ENCODE measurements around the gene RHOF. TPM values are rescaled to one million over a fixed set of nuclear protein-coding genes. Genes with fewer than 3 reads are reported as not detected.

Gene RHOF
- total RNA-seq, 1 experiment from 2014 or later: 116 TPM

DNA sequence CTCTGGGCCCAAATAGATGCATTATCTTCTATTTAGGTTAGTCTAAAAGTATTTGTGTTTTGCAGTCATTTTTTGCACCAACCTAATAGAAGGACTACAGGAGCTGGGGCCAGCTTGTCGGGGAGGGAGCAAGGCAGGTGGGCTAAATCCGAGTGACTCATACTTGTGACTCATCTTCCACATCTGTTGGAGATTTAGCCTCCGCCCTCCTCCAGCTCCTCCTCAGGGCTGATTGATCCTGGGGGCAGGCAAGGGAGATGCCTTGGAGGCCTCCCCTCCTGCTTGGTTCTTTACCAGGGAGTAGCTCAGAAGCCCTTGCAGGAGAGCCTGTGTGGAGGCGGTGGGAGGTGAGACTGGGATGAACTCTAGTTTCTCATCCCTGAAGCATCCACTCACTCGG lies 27.9 kb downstream of the RHOF start:
- Histone ChIP-seq H3K27me3 (ENCODE audit: insufficient read depth, low read length) (no peaks in the 10 kb centered on the region), H3K4me1 (ENCODE audit: control insufficient read depth in 1 of 2, insufficient read depth in 2 of 2, low read length in 2 of 2) (peaks cover 22 to 24% of the 10 kb centered on the region in 2 experiments), H3K79me2 (ENCODE audit: insufficient read depth, low read length) (no peaks in the 10 kb centered on the region), H3K9me2 (ENCODE audit: insufficient read depth) (no peaks in the 10 kb centered on the region), H3K4me3 (replicated peaks in 1 of 2; ENCODE audit: low read depth in 1 of 2, low read length in 2 of 2) (peak overlapping the region in 1 of 2 experiments; percentile 7; a peak in 1 of 4 replicates), H4K20me1 (ENCODE audit: insufficient read depth) (no peaks in the 10 kb centered on the region), H2AFZ (ENCODE audit: low read depth, low read length, poor library complexity, severe bottlenecking) (no peak overlapping the region), H3K4me2 (ENCODE audit: low read length) (peak overlapping the region; percentile 70), H3K36me3 (ENCODE audit: control insufficient read depth in 1 of 2, insufficient read depth in 2 of 2, low read length in 2 of 2) (no peaks in the 10 kb centered on the region), H3K9me3 (ENCODE audit: control insufficient read depth in 1 of 2, insufficient read depth in 1 of 2, low read depth in 1 of 2, low read length in 2 of 2) (no peaks in the 10 kb centered on the region), H3K27ac (ENCODE audit: low read depth, low read length) (peak overlapping the region; percentile 68), H3K9ac (ENCODE audit: low read length) (0 out of 2 replicates have a peak overlapping the region, but pooled peaks have one; percentile 1)
- DNase-seq (ENCODE audit: low read depth, low spot score): peak; percentile 58
- intact Hi-C loops (cut with micrococcal nuclease): no loop called here
- RAD21 ChIA-PET (ENCODE audit: low non-redundant PET in 1 of 2, low total read pairs in 2 of 2, uncharacterized antibody in 2 of 2, unreplicated experiment in 2 of 2): interaction anchor here in 1 of 2 experiments (1.0 to 1.1 kb wide), 2 partner anchors 29 to 53 kb away, joined by 3 to 6 read pairs; partner anchors contain the start of gene TMEM120B
- CTCF ChIA-PET: interaction anchor here (0.5 to 1.5 kb wide), 4 partner anchors 9 to 213 kb away, joined by 3 to 5 read pairs (median 3); partner anchors contain the start of gene RHOF
- BruUV-seq (replicated peaks): no TSS peak
- peak; percentile 90 for ATAC-seq
- TF ChIP-seq JUND (IDR thresholded peaks at IDR 0.05) (peak; percentile 95), SP1 (IDR thresholded peaks at IDR 0.05; ENCODE audit: low read depth) (peak; percentile 51; the same call in 1 of the 2 replicates), TCF7L2 (IDR thresholded peaks at IDR 0.05; ENCODE audit: borderline replicate concordance, extremely low read depth, insufficient read depth, insufficient read length) (peak; percentile 19), FOSL1 (IDR thresholded peaks at IDR 0.05; ENCODE audit: low read depth) (peak; percentile 96)
- TF ChIP-seq, protein P1, sequence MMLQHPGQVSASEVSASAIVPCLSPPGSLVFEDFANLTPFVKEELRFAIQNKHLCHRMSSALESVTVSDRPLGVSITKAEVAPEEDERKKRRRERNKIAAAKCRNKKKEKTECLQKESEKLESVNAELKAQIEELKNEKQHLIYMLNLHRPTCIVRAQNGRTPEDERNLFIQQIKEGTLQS (IDR thresholded peaks at IDR 0.05): no peak
- POLR2A ChIA-PET: interaction anchor here (0.6 kb wide), 1 partner anchor 36 kb away, joined by 3 read pairs; no protein-coding TSS in a partner anchor

DNA sequence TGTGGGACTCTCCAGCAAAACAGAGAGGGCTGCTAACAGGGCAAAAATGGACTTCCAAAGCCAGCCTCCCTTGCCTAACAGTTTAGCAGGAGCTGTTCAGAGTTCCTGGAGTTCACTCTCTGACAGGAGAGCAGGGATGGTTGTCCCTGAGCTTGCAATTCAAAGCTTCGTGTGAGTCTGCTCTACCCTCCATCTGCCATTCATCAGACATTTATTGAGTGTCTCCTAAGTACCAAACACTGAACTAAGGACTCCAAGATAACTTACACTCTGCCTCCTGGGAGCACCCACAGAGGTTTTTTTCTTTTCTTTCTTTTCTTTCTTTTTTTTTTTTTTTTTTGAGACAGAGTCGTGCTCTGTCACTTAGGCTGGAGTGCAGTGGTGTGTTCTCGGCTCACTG lies 28.7 kb downstream of the RHOF start:
- POLR2A ChIA-PET: no interaction called here
- RAD21 ChIA-PET (ENCODE audit: low non-redundant PET in 1 of 2, low total read pairs in 2 of 2, uncharacterized antibody in 2 of 2, unreplicated experiment in 2 of 2): interaction anchor here in 1 of 2 experiments (1.1 kb wide), 1 partner anchor 30 kb away, joined by 6 read pairs; no protein-coding TSS in a partner anchor
- Histone ChIP-seq H4K20me1 (ENCODE audit: insufficient read depth) (no peaks in the 10 kb centered on the region), H3K36me3 (ENCODE audit: control insufficient read depth in 1 of 2, insufficient read depth in 2 of 2, low read length in 2 of 2) (no peaks in the 10 kb centered on the region), H3K4me1 (ENCODE audit: control insufficient read depth in 1 of 2, insufficient read depth in 2 of 2, low read length in 2 of 2) (peaks cover 22 to 24% of the 10 kb centered on the region in 2 experiments), H3K27ac (ENCODE audit: low read depth, low read length) (peak overlapping the region; percentile 68), H3K27me3 (ENCODE audit: insufficient read depth, low read length) (no peaks in the 10 kb centered on the region), H3K9me3 (ENCODE audit: control insufficient read depth in 1 of 2, insufficient read depth in 1 of 2, low read depth in 1 of 2, low read length in 2 of 2) (no peaks in the 10 kb centered on the region), H3K9me2 (ENCODE audit: insufficient read depth) (no peaks in the 10 kb centered on the region), H3K4me2 (ENCODE audit: low read length) (peak overlapping the region; percentile 70), H3K4me3 (replicated peaks in 1 of 2; ENCODE audit: low read depth in 1 of 2, low read length in 2 of 2) (no peak overlapping the region), H2AFZ (ENCODE audit: low read depth, low read length, poor library complexity, severe bottlenecking) (no peak overlapping the region), H3K9ac (ENCODE audit: low read length) (no peak overlapping the region), H3K79me2 (ENCODE audit: insufficient read depth, low read length) (no peaks in the 10 kb centered on the region)
- no peak for TF ChIP-seq SRF (IDR thresholded peaks at IDR 0.05; ENCODE audit: low read depth)
- ATAC-seq (no peak), DNase-seq (ENCODE audit: low read depth, low spot score) (no peak)
- CTCF ChIA-PET: interaction anchor here (0.8 to 1.5 kb wide), 2 partner anchors 29 to 212 kb away, joined by 3 to 5 read pairs; partner anchors contain the start of gene RHOF
- BruUV-seq (replicated peaks): no TSS peak
- intact Hi-C loops (cut with micrococcal nuclease): no loop called here

Measured in HCT116 (cell line).